Mesendoderm (in vitro differentiated cells): ENCODE data around the gene SLC25A34.

ENCODE experiments used
- DNase-seq: peaks from one replicate; pipeline ENCODE4 v3.0.0; 2013
- H2AK5ac ChIP-seq: 2 replicates; pipeline ENCODE4 v1.6.1; 2013; ENCODE audit warnings: low read length, inconsistent platforms
- H2BK120ac ChIP-seq: 2 replicates; pipeline ENCODE4 v1.6.1; 2013; ENCODE audit warnings: low read depth, mild to moderate bottlenecking, low read length, moderate library complexity, mixed read lengths
- H2BK15ac ChIP-seq: replicated peaks from 2 replicates; pipeline ENCODE4 v1.6.1; 2013; ENCODE audit warnings: low read depth, mild to moderate bottlenecking, moderate library complexity
- H2BK5ac ChIP-seq: 2 replicates; pipeline ENCODE4 v1.6.1; 2013; ENCODE audit warnings: low read length, inconsistent platforms
- H3K18ac ChIP-seq: 2 replicates; pipeline ENCODE4 v1.6.1; 2013; ENCODE audit warnings: mild to moderate bottlenecking, low read length, mixed read lengths
- H3K23ac ChIP-seq: one replicate; pipeline ENCODE4 v1.6.1; 2013; ENCODE audit warnings: low read length
- H3K27ac ChIP-seq: 2 replicates; pipeline ENCODE4 v1.5.1; 2013; ENCODE audit warnings: low read depth, mild to moderate bottlenecking, inconsistent platforms, low read length, moderate library complexity
- H3K27me3 ChIP-seq: 2 replicates; pipeline ENCODE4 v1.6.1; 2013; ENCODE audit warnings: low read length, control low read depth, mild to moderate bottlenecking, inconsistent platforms; ENCODE audit not compliant: insufficient read depth, poor library complexity
- H3K36me3 ChIP-seq: 2 replicates; pipeline ENCODE4 v1.6.1; 2013; ENCODE audit warnings: low read length, inconsistent platforms; ENCODE audit not compliant: control insufficient read depth, insufficient read depth
- H3K4ac ChIP-seq: one replicate; pipeline ENCODE4 v1.6.1; 2013; ENCODE audit warnings: low read depth, mild to moderate bottlenecking, low read length, moderate library complexity
- H3K4me1 ChIP-seq: 2 replicates; pipeline ENCODE4 v1.6.1; 2013; ENCODE audit warnings: low read depth, low read length, inconsistent platforms; ENCODE audit not compliant: control insufficient read depth
- H3K4me2 ChIP-seq: 2 replicates; pipeline ENCODE4 v1.6.1; 2013; ENCODE audit warnings: low read length
- H3K4me3 ChIP-seq: 2 replicates; pipeline ENCODE4 v1.5.1; 2013; ENCODE audit warnings: mild to moderate bottlenecking, low read length
- H3K56ac ChIP-seq: one replicate; pipeline ENCODE4 v1.6.1; 2013; ENCODE audit warnings: low read length
- H3K79me1 ChIP-seq: 2 replicates; pipeline ENCODE4 v1.6.1; 2013; ENCODE audit warnings: low read length, inconsistent platforms
- H3K79me2 ChIP-seq: 2 replicates; pipeline ENCODE4 v1.6.1; 2013; ENCODE audit warnings: mild to moderate bottlenecking, low read length; ENCODE audit not compliant: control insufficient read depth, insufficient read depth
- H3K9ac ChIP-seq: 2 replicates; pipeline ENCODE4 v1.6.1; 2013; ENCODE audit warnings: low read length, inconsistent platforms
- H4K5ac ChIP-seq: one replicate; pipeline ENCODE4 v1.6.1; 2013; ENCODE audit warnings: low read length
- H4K8ac ChIP-seq: one replicate; pipeline ENCODE4 v1.6.1; 2013; ENCODE audit warnings: low read depth, mild to moderate bottlenecking, control low read depth, low read length, moderate library complexity
- WGBS: extraction: QIAGEN DNeasy Blood & Tissue Kit; methylation state at CpG from one replicate; pipeline ENCODE4 v1.1.7; 2013; ENCODE audit warnings: low lambda C conversion rate, missing lambda C conversion rate; ENCODE audit not compliant: insufficient coverage; ENCODE audit errors: extremely low coverage; 5-methylcytosine and 5-hydroxymethylcytosine counted together

Gene SLC25A34

DNA sequence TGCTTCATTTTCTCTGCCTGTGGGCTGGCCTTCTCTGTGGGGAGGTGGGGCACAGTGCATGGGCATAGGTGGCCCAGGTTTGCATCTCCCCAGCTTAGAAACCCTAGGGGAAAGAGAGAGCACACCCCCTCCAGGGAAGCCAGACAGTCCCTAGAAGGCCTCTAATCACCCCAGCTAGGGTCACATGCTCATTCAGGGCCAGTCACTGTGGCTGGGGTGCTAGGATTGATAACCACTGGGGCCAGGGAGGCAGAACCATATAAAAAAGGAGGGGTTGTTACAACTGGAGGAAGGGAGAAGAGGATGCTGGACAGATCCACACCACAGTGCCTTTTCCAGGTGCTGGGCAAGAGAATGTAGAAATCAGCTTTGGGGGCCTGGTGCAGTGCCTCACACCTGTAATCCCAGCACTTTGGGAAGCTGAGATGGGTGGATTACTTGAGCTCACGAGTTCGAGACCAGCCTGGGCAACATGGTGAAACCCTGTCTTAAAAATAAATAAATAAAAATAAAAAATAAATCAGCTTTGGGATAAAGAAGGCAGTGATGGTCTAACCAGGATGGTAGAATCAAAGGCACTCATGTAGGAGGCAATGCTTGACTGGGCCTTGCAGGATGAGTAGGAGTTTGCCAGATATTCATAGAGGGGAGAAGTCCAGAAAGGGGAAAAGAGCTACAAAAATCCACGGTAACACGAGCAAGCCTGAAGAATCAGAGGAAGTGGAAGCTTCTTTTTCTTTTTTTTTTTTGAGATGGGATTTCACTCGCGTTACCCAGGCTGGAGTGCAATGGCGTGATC lies 42.0 kb downstream of the SLC25A34 start:
- no peak for DNase-seq
- Histone ChIP-seq H4K8ac (no peak overlapping the region), H3K79me2 (no peaks in the 10 kb centered on the region), H3K9ac (no peak overlapping the region), H4K5ac (no peak overlapping the region), H2BK15ac (no peak overlapping the region), H2AK5ac (no peak overlapping the region), H3K4me1 (no peaks in the 10 kb centered on the region), H3K56ac (no peak overlapping the region), H3K18ac (no peak overlapping the region), H3K4me3 (no peak overlapping the region), H3K36me3 (peaks cover 15% of the 10 kb centered on the region), H2BK5ac (no peak overlapping the region), H3K27me3 (no peaks in the 10 kb centered on the region), H3K79me1 (no peaks in the 10 kb centered on the region), H3K4me2 (no peak overlapping the region), H3K23ac (no peak overlapping the region), H3K27ac (no peak overlapping the region), H2BK120ac (no peak overlapping the region), H3K4ac (no peak overlapping the region)
- WGBS: no CpG with 5 or more reads among the region's 7 CpGs

DNA sequence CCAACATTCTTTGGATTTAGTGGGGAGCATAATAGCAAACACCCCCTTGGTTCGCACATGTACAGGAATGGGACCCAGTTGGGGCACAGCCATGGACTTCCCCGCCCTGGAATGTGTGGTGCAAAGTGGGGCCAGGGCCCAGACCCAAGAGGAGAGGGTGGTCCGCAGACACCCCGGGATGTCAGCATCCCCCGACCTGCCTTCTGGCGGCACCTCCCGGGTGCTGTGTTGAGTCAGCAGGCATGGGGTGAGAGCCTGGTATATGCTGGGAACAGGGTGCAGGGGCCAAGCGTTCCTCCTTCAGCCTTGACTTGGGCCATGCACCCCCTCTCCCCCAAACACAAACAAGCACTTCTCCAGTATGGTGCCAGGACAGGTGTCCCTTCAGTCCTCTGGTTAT lies 49.6 kb downstream of the SLC25A34 start:
- Histone ChIP-seq H2BK120ac (no peak overlapping the region), H3K36me3 (peaks cover 8% of the 10 kb centered on the region), H3K79me1 (no peaks in the 10 kb centered on the region), H3K56ac (no peak overlapping the region), H3K23ac (no peak overlapping the region), H3K4me2 (no peak overlapping the region), H3K18ac (no peak overlapping the region), H3K4me3 (no peak overlapping the region), H3K27me3 (no peaks in the 10 kb centered on the region), H2BK5ac (no peak overlapping the region), H2BK15ac (no peak overlapping the region), H3K4me1 (no peaks in the 10 kb centered on the region), H3K27ac (no peak overlapping the region), H4K8ac (no peak overlapping the region), H3K79me2 (no peaks in the 10 kb centered on the region), H4K5ac (no peak overlapping the region), H2AK5ac (no peak overlapping the region), H3K9ac (no peak overlapping the region), H3K4ac (no peak overlapping the region)
- no CpG with 5 or more reads among the region's 8 CpGs for WGBS
- DNase-seq: no peak

DNA sequence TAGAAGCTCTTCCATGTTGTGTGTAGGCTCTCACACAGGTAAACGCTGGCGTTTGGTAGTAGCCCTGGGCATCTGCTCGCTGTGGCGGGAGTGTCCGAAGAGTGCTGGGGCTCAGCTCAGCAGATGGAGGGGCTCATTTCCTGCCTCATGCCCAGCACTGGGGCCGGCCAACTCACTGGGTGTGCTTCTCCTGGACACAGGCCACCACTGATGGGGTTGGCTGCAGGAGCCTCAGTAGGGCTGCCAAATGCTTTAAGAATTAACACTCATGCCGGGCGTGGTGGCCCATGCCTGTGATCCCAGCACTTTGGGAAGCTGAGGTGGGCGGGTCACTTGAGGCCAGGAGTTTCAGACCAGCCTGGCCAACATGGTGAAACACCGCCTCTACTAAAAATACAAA lies 50.5 kb downstream of the SLC25A34 start:
- Histone ChIP-seq H3K18ac (no peak overlapping the region), H3K79me1 (no peaks in the 10 kb centered on the region), H3K56ac (no peak overlapping the region), H2BK15ac (no peak overlapping the region), H3K4me1 (no peaks in the 10 kb centered on the region), H3K4me3 (no peak overlapping the region), H3K23ac (no peak overlapping the region), H3K9ac (no peak overlapping the region), H3K79me2 (no peaks in the 10 kb centered on the region), H2BK120ac (no peak overlapping the region), H3K27ac (no peak overlapping the region), H3K4me2 (no peak overlapping the region), H3K27me3 (no peaks in the 10 kb centered on the region), H3K4ac (no peak overlapping the region), H4K8ac (no peak overlapping the region), H3K36me3 (peaks cover 5% of the 10 kb centered on the region), H2AK5ac (no peak overlapping the region), H4K5ac (no peak overlapping the region), H2BK5ac (no peak overlapping the region)
- WGBS: no CpG with 5 or more reads among the region's 10 CpGs
- no peak for DNase-seq

DNA sequence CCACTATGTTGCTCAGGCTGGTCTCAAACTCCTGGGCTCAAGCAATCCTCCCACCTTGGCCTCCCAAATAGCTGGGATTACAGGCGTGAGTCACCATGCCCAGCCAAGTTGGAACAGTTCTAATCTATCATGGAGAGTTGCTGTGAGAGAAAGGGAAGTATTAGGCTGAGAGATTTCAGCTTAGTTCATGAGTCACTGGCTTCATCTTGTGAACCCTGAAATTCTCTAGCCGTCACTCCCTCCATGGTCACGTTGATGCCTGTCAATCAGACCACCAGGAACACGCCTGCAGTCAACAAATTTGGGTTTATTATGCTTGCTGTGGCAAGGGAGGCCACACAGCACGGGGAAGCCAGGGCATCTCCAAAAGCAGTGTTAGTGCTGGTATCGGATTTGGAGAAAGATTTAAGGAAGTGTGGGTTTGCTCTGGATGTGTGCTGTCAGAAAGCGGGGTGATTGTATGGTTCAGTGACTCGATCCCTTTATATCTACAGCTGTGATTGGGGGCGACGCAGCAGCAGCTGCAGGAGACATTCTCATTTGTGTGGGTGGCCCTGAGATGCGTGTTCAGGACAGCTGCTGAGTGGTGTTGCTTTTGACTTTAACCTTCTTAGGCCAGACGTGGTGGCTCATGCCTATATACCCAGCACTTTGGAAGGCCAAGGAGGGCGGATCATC lies 52.7 kb downstream of the SLC25A34 start:
- WGBS: no CpG with 5 or more reads among the region's 13 CpGs
- no peak overlapping the region for H2AK5ac ChIP-seq
- H3K79me2 ChIP-seq: no peaks in the 10 kb centered on the region
- no peak overlapping the region for H4K8ac ChIP-seq
- H3K56ac ChIP-seq: no peak overlapping the region
- no peak overlapping the region for H2BK5ac ChIP-seq
- H3K4ac ChIP-seq: no peak overlapping the region
- no peak overlapping the region for H3K9ac ChIP-seq
- no peak overlapping the region for H4K5ac ChIP-seq
- H2BK120ac ChIP-seq: no peak overlapping the region
- H3K4me1 ChIP-seq: no peaks in the 10 kb centered on the region
- H3K79me1 ChIP-seq: no peaks in the 10 kb centered on the region
- no peak overlapping the region for H3K27ac ChIP-seq
- H3K4me2 ChIP-seq: no peak overlapping the region
- no peaks in the 10 kb centered on the region for H3K27me3 ChIP-seq
- H3K36me3 ChIP-seq: peaks cover 4% of the 10 kb centered on the region
- H3K23ac ChIP-seq: no peak overlapping the region
- no peak overlapping the region for H3K18ac ChIP-seq
- DNase-seq: peak; percentile 58
- H3K4me3 ChIP-seq: no peak overlapping the region
- no peak overlapping the region for H2BK15ac ChIP-seq
